ENCODE data around the gene KCNK16. TPM values are rescaled to one million over a fixed set of nuclear protein-coding genes. Genes with fewer than 3 reads are reported as not detected.
A peak's percentile ranks its signal among the peaks of the same experiment; 100 is the strongest.

KCNK16 gene
- total RNA-seq, 1 donor, result not detected

DNA sequence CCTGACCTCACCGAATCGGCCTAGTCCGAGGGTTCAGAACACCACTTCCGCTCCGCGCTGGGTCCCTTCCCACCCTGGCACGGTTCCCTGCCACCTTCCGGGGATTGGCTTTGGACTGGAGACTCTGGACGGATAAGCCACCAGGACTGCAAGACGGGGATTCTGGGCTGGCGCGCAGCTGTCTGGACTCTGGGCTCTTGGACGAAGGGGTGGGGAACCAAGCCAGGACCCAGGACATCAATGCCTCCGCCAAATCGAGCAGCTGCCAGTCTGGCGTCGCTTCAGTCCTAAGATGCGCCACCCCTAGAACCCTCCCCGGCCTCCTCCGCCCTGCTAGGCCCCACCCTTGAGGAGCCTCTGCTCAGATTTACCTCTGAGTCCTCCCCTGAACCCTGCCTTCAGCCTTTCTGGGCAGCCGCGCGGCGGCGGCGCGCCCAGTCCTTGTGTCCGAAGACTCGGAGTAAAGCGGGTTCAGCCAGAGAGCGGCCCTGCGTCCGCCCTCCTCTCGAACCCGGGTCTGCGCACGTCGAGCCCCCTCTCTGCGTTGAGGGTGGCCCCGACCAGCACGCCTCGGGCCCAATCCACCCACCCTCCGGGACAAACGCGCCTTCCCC is 9.5 kb downstream of the KCNK16 start:
- TF ChIP-seq CTCF (IDR thresholded peaks at IDR 0.05; ENCODE audit: insufficient read depth, low read length), result no peak
- H3K4me3 ChIP-seq (ENCODE audit: low read depth, low read length), result no peak overlapping the region
- no peak for DNase-seq (ENCODE audit: low read depth)

DNA sequence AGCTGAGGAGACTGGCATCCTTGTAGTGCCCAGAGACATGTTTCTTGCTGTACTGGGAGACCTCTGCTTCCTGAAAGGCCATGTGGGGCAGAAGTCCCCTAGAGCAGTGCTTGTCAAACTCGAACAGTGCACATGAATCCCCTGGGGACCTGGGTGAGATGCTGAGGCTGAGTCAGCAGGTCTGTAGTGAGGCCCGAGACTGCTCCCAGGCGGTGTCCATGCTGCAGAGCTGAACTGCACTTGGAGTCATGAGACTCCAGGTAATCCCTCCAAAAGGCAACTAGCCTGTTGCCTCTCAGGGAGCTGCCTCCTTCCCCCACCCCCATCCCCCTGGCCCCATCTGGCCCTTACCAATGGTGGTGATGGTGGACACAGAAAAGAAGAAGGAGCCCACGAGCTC is 12.0 kb downstream of the KCNK16 start:
- no peak overlapping the region for H3K4me3 ChIP-seq (ENCODE audit: low read depth, low read length)
- no peak for DNase-seq (ENCODE audit: low read depth)
- no peak for TF ChIP-seq CTCF (IDR thresholded peaks at IDR 0.05; ENCODE audit: insufficient read depth, low read length)

DNA sequence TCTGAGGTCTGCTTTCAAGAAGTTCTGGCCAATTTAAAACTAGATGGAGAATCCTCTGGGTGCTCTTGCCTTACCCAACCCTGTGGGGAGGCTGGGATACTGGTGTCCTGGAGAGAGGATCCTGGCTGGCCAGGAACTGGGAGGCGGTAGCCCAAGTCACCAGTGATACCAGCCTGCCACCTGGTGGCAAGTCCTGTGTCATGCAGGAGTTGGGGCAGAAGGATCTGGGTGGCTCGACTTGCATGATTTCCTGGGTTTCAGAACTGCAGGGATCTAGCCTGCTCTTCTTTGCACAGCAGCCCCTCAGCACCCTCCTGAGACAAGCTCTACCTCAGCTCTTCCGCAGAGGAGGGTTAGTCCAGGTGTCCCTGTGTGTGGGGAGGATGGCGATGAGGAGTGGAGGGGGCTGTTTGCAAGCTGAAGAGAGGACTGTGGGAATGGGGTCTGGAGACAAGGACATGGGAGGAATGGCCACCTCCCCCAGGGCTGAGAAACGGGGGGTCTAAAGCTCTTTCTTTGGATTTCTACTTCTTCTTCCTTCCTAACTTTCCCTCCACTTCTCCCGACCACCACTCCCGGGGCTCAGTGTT is 12.5 kb downstream of the KCNK16 start:
- no peak overlapping the region for H3K4me3 ChIP-seq (ENCODE audit: low read depth, low read length)
- TF ChIP-seq CTCF (IDR thresholded peaks at IDR 0.05; ENCODE audit: insufficient read depth, low read length), result peak; percentile 92
- peak; percentile 73 for DNase-seq (ENCODE audit: low read depth)

DNA sequence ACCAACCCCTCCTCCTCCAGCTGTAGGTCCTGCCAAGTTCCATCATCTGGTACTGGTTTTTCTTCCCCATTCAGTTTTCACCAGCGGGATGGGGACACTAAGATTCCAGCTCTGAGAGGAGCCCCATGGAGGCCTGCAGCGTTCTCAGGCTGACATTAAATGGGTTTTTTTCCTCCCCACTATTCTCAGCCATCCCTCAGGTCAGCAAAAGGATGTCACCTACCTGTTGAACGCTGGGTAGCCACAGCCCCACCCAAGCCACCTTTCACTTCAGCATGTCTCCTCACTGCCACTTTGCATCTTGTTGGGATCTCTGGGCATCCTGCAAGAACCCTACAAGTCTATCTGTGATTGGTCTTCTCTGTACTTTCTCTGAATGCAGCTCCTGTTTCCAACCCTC is 15.0 kb downstream of the KCNK16 start:
- no peak for DNase-seq (ENCODE audit: low read depth)
- no peak for TF ChIP-seq CTCF (IDR thresholded peaks at IDR 0.05; ENCODE audit: insufficient read depth, low read length)

DNA sequence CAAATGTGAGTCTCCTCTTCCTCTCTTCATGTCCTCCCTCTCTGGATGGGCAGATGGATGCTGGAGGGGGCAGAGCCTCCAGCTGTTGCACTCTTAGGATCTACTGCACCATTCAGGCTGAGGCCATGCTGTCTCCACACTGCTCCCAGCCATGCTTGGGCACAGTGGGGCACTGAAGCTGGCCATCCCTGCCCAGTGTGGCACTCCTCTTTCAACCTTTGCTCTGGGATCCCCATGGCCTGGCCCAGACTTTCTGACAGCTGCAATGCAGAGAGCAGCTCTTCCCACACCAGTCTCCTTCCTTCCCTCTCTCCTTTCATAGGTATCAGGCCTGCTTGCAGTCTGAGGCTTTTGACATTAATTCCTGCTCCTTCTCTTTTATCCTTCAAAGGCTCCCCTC is 17.6 kb downstream of the KCNK16 start:
- no peak overlapping the region for H3K4me3 ChIP-seq (ENCODE audit: low read depth, low read length)
- DNase-seq (ENCODE audit: low read depth), result no peak
- no peak for TF ChIP-seq CTCF (IDR thresholded peaks at IDR 0.05; ENCODE audit: insufficient read depth, low read length)

More for the DNA sequence above, 15.0 kb downstream of the KCNK16 start:
- H3K4me3 ChIP-seq (ENCODE audit: low read depth, low read length), result no peak overlapping the region

GRCh38 chr6:39303425-39304153 is 18.9 kb downstream of the KCNK16 start:
- DNase-seq (ENCODE audit: low read depth), result no peak
- no peak overlapping the region for H3K4me3 ChIP-seq (ENCODE audit: low read depth, low read length)
- TF ChIP-seq CTCF (IDR thresholded peaks at IDR 0.05; ENCODE audit: insufficient read depth, low read length), result no peak

Measured in fibroblast of the aortic adventitia (primary cell).